NCI-H1092 treated with DMSO at 0.1 percent for 48 hours (cell line): ENCODE data around the gene HSD17B2.

Experiments
- DNase-seq: peaks from one replicate; lab custom pipeline; 2025; lab: John Stamatoyannopoulos, UW

HSD17B2 gene

GRCh38 chr16:82019535-82019934, 15.5 kb upstream of the HSD17B2 start:
- no peak for DNase-seq

- DNase-seq = no peak
Measured at GRCh38 chr16:82020051-82020450, 15.0 kb upstream of the HSD17B2 start.

GRCh38 chr16:82023206-82023605, 11.8 kb upstream of the HSD17B2 start:
- DNase-seq = no peak

- DNase-seq = no peak
Measured at GRCh38 chr16:82024316-82024715, 10.7 kb upstream of the HSD17B2 start.

- no peak for DNase-seq
Measured at GRCh38 chr16:82024883-82025282, 10.2 kb upstream of the HSD17B2 start.

GRCh38 chr16:82027629-82028064, 7.4 kb upstream of the HSD17B2 start:
- DNase-seq = no peak

- peak; percentile 49 for DNase-seq
Measured at GRCh38 chr16:82031116-82032084, 3.7 kb upstream of the HSD17B2 start.

GRCh38 chr16:82033006-82033405, 2.0 kb upstream of the HSD17B2 start:
- DNase-seq = no peak

GRCh38 chr16:82033683-82034300, 1.3 kb upstream of the HSD17B2 start:
- no peak for DNase-seq

GRCh38 chr16:82037251-82037650, 2.2 kb downstream of the HSD17B2 start:
- no peak for DNase-seq

GRCh38 chr16:82037666-82038065, 2.6 kb downstream of the HSD17B2 start:
- DNase-seq = no peak

GRCh38 chr16:82040296-82040695, 5.2 kb downstream of the HSD17B2 start:
- peak; percentile 19 for DNase-seq

GRCh38 chr16:82041542-82041941, 6.5 kb downstream of the HSD17B2 start:
- DNase-seq = no peak

- no peak for DNase-seq
Measured at GRCh38 chr16:82042144-82042543, 7.1 kb downstream of the HSD17B2 start.

GRCh38 chr16:82042846-82043245, 7.8 kb downstream of the HSD17B2 start:
- no peak for DNase-seq

- DNase-seq = no peak
Measured at GRCh38 chr16:82043680-82044584, 8.9 kb downstream of the HSD17B2 start.

GRCh38 chr16:82044585-82044911, 9.5 kb downstream of the HSD17B2 start:
- no peak for DNase-seq

GRCh38 chr16:82045465-82045864, 10.4 kb downstream of the HSD17B2 start:
- no peak for DNase-seq

- no peak for DNase-seq
Measured at GRCh38 chr16:82046541-82046940, 11.5 kb downstream of the HSD17B2 start.

GRCh38 chr16:82046941-82047340, 11.9 kb downstream of the HSD17B2 start:
- no peak for DNase-seq

GRCh38 chr16:82047374-82047773, 12.3 kb downstream of the HSD17B2 start:
- no peak for DNase-seq

- DNase-seq = no peak
Measured at GRCh38 chr16:82047787-82048186, 12.7 kb downstream of the HSD17B2 start.
